ENCODE measurements around the gene THAP4. TPM values are rescaled to one million over a fixed set of nuclear protein-coding genes. Genes with fewer than 3 reads are reported as not detected.

THAP4 gene
- total and polyA plus RNA-seq, 2 of the 4 experiments (the other 2 are of a cell fraction) = 33.9 to 55.1 TPM

DNA sequence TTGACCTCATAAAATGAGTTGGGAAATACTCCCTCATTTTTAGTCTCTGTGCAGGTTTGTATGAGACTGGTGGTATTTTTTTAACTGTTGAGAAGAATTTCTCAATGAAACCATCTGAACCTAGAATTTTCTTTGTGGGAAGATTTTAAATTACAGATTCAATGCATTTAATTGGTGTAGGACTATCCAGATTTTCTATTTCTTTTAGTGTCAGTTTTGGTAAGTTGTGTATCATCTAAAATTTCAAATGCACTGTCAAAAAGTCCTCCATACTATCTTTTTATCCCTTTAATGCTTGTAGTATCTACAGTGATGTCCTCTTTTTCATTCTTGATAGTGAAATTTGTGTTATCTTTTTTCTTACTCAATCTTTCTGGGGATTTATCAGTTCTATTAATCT is 80.2 kb downstream of the THAP4 start:
- Histone ChIP-seq H3K9me1 (ENCODE audit: insufficient read depth, low read length) (peaks cover 8% of the 10 kb centered on the region; the same call in 1 of the 2 replicates), H3K4me2 (ENCODE audit: low read depth, low read length) (no peak overlapping the region), H3K79me1 (ENCODE audit: low read depth in 1 of 2, low read length in 2 of 2) (peaks cover 0 to 17% of the 10 kb centered on the region in 2 experiments; a peak in 3 of 4 replicates), H2AFZ (replicated peaks; ENCODE audit: low read length, poor library complexity) (no peak overlapping the region), H3K4ac (ENCODE audit: low read depth, low read length) (no peak overlapping the region), H3K23ac (ENCODE audit: low read depth, low read length) (no peak overlapping the region), H2BK15ac (ENCODE audit: low read depth, low read length) (no peak overlapping the region), H4K20me1 (ENCODE audit: insufficient read depth, low read length) (peaks cover 19% of the 10 kb centered on the region), H4K5ac (ENCODE audit: low read depth, low read length) (no peak overlapping the region), H4K8ac (ENCODE audit: low read depth in 2 of 2, low read length in 2 of 2) (no peak overlapping the region), H2BK120ac (ENCODE audit: low read depth, low read length) (no peak overlapping the region), H3K9me3 (ENCODE audit: control insufficient read depth, insufficient read depth, low read length) (no peaks in the 10 kb centered on the region), H3K4me3 (ENCODE audit: insufficient read depth, low read depth, low read length) (no peak overlapping the region), H3K18ac (ENCODE audit: low read depth, low read length) (no peak overlapping the region), H2AK9ac (replicated peaks; ENCODE audit: low read depth, low read length, poor library complexity) (no peak overlapping the region), H3K14ac (replicated peaks; ENCODE audit: low read depth, low read length) (no peak overlapping the region), H2BK5ac (ENCODE audit: low read depth, low read length, poor library complexity, severe bottlenecking) (no peak overlapping the region), H3K4me1 (ENCODE audit: control insufficient read depth, insufficient read depth, low read length) (peaks cover 12% of the 10 kb centered on the region), H3K56ac (ENCODE audit: extremely low read depth, insufficient read depth, low read length) (no peak overlapping the region), H3K36me3 (ENCODE audit: control insufficient read depth, insufficient read depth, low read length) (no peaks in the 10 kb centered on the region), H3K9ac (ENCODE audit: low read depth, low read length) (no peak overlapping the region), H3K27me3 (ENCODE audit: control insufficient read depth, insufficient read depth, low read length) (no peaks in the 10 kb centered on the region), H4K91ac (ENCODE audit: insufficient read depth, low read depth, low read length) (no peak overlapping the region), H2AK5ac (ENCODE audit: low read depth, low read length) (no peak overlapping the region), H3K27ac (ENCODE audit: insufficient read depth, low read length) (no peak overlapping the region), H2BK20ac (ENCODE audit: low read depth, low read length) (no peak overlapping the region)
- ChIA-PET CTCF (no interaction called here), POLR2A (ENCODE audit: unreplicated experiment) (interaction anchor here (0.6 kb wide), 1 partner anchor 12 kb away, joined by 6 read pairs; no protein-coding TSS in a partner anchor)
- DNase-seq (no peak), ATAC-seq (ENCODE audit: low read depth) (no peak)
- no TSS peak for BruUV-seq (replicated peaks)
- dilution Hi-C loops (cut with HindIII; ENCODE audit: low sequenced_read_pairs, unreplicated experiment) (no loop called here), intact Hi-C loops (cut with micrococcal nuclease) (loop anchor here (5.0 kb wide), 1 partner anchor 199 kb away; the partner anchor contains the start of gene FARP2), in situ Hi-C loops (cut with MboI; ENCODE audit: low sequenced_read_pairs) (no loop called here)
- TF ChIP-seq BHLHE40 (IDR thresholded peaks at IDR 0.05; ENCODE audit: low read depth, low read length) = no peak
- no peak for TF ChIP-seq NFE2L2 (IDR thresholded peaks at IDR 0.05; ENCODE audit: low read depth, low read length)
- TF ChIP-seq POLR2A (IDR thresholded peaks at IDR 0.05; ENCODE audit: low read depth, low read length) = no peak
- TF ChIP-seq MXI1 (IDR thresholded peaks at IDR 0.05; ENCODE audit: borderline replicate concordance, low read depth, low read length) = no peak
- TF ChIP-seq RCOR1 (IDR thresholded peaks at IDR 0.05; ENCODE audit: insufficient replicate concordance, low read length) = no peak
- TF ChIP-seq MAZ (IDR thresholded peaks at IDR 0.05; ENCODE audit: borderline replicate concordance, low read depth, low read length) = no peak
- TF ChIP-seq FOS (IDR thresholded peaks at IDR 0.05; ENCODE audit: low read depth, low read length) = no peak
- TF ChIP-seq, protein P1, sequence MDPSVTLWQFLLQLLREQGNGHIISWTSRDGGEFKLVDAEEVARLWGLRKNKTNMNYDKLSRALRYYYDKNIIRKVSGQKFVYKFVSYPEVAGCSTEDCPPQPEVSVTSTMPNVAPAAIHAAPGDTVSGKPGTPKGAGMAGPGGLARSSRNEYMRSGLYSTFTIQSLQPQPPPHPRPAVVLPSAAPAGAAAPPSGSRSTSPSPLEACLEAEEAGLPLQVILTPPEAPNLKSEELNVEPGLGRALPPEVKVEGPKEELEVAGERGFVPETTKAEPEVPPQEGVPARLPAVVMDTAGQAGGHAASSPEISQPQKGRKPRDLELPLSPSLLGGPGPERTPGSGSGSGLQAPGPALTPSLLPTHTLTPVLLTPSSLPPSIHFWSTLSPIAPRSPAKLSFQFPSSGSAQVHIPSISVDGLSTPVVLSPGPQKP (IDR thresholded peaks at IDR 0.05; ENCODE audit: borderline replicate concordance, low read depth, low read length) = no peak
- TF ChIP-seq SMC3 (IDR thresholded peaks at IDR 0.05; ENCODE audit: low read depth, low read length) = no peak
- no peak for TF ChIP-seq RAD21 (IDR thresholded peaks at IDR 0.05; ENCODE audit: low read length)
- TF ChIP-seq, protein P2, sequence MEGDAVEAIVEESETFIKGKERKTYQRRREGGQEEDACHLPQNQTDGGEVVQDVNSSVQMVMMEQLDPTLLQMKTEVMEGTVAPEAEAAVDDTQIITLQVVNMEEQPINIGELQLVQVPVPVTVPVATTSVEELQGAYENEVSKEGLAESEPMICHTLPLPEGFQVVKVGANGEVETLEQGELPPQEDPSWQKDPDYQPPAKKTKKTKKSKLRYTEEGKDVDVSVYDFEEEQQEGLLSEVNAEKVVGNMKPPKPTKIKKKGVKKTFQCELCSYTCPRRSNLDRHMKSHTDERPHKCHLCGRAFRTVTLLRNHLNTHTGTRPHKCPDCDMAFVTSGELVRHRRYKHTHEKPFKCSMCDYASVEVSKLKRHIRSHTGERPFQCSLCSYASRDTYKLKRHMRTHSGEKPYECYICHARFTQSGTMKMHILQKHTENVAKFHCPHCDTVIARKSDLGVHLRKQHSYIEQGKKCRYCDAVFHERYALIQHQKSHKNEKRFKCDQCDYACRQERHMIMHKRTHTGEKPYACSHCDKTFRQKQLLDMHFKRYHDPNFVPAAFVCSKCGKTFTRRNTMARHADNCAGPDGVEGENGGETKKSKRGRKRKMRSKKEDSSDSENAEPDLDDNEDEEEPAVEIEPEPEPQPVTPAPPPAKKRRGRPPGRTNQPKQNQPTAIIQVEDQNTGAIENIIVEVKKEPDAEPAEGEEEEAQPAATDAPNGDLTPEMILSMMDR (conservative IDR thresholded peaks at IDR 0.05; ENCODE audit: low read depth, low read length) = no peak
- no peak for TF ChIP-seq MAFK (IDR thresholded peaks at IDR 0.05; ENCODE audit: low read depth, low read length)
